HCT116 (cell line): ENCODE data around the gene TCEANC2. TPM values are rescaled to one million over a fixed set of nuclear protein-coding genes. Genes with fewer than 3 reads are reported as not detected.

Source experiments
- ATAC-seq: fragments of 200-7000 bp; cut with Tn5 transposase; 2 replicates; pipeline ENCODE4 v1.9.1; 2020; ENCODE audit warnings: mild to moderate bottlenecking, moderate library complexity
- BruUV-seq: library from RNA; stranded (reverse); fragments of 400-500 nt; replicated peaks from 2 replicates; lab custom pipeline; 2021; lab: Mats Ljungman, UMichigan
- CTCF ChIA-PET: fragments of 300-600 bp; sonication (Branson Sonifier 250); formaldehyde crosslinking; loops from one replicate; lab custom pipeline; 2021; ENCODE audit warnings: antibody characterized with exemption; lab: Charles Lee
- POLR2A ChIA-PET: fragments of 300-600, 350-600 bp; sonication (Branson Sonifier 250); formaldehyde crosslinking; loops from one replicate; lab custom pipeline; 2021; ENCODE audit warnings: antibody characterized with exemption; lab: Charles Lee
- RAD21 ChIA-PET, 2 experiments: fragments of 300-600 bp; sonication (Branson Sonifier 250); formaldehyde crosslinking; loops; one replicate each; lab custom pipeline; 2023; ENCODE audit warnings: low total read pairs in 2 of 2; ENCODE audit not compliant: uncharacterized antibody in 2 of 2, unreplicated experiment in 2 of 2, low non-redundant PET in 1 of 2; lab: Charles Lee
- DNase-seq: peaks from one replicate; pipeline ENCODE4 v3.0.0-alpha.2; 2010; ENCODE audit warnings: low read depth, low spot score
- H2AFZ ChIP-seq: fragments of 200-600 bp; shearing (Covaris generic), sonication (generic); 2 replicates; pipeline ENCODE4 v1.6.1; 2017; ENCODE audit warnings: low read depth, mixed run types, mixed read lengths, antibody characterized with exemption, low read length; ENCODE audit not compliant: poor library complexity, severe bottlenecking
- H3K27ac ChIP-seq: 2 replicates; pipeline ENCODE4 v1.5.1; 2012; ENCODE audit warnings: low read depth, low read length
- H3K27me3 ChIP-seq: fragments of 200-600 bp; sonication (generic); 2 replicates; pipeline ENCODE4 v1.6.1; 2016; ENCODE audit warnings: mixed run types, low read length, mixed read lengths; ENCODE audit not compliant: insufficient read depth
- H3K36me3 ChIP-seq, 2 experiments: fragments of 200-500 bp in 1 of 2; fragments of 200-600 bp in 1 of 2; sonication (Bioruptor generic) in 1 of 2; sonication (generic) in 1 of 2; 2 replicates each; pipeline versions ENCODE4 v1.5.1 to v1.6.1; 2014 to 2016; ENCODE audit warnings: low read length in 2 of 2, inconsistent platforms in 1 of 2, mixed read lengths in 1 of 2, mixed run types in 1 of 2; ENCODE audit not compliant: insufficient read depth in 2 of 2, control insufficient read depth in 1 of 2
- H3K4me1 ChIP-seq, 2 experiments: fragments of 200-600 bp in 1 of 2; sonication (generic) in 1 of 2; 2 replicates each; pipeline versions ENCODE4 v1.5.1 to v1.6.1; 2012 to 2017; ENCODE audit warnings: low read length in 2 of 2, inconsistent platforms in 1 of 2, mild to moderate bottlenecking in 1 of 2, mixed read lengths in 1 of 2, mixed run types in 1 of 2, moderate library complexity in 1 of 2; ENCODE audit not compliant: insufficient read depth in 2 of 2, control insufficient read depth in 1 of 2
- H3K4me2 ChIP-seq: fragments of 200-600 bp; sonication (generic); 2 replicates; pipeline ENCODE4 v1.6.1; 2017; ENCODE audit warnings: mixed run types, low read length, mixed read lengths
- H3K4me3 ChIP-seq, 2 experiments: fragments of 200-600 bp in 1 of 2; sonication (generic) in 1 of 2; replicated peaks in 1 of 2; 2 replicates each; pipeline ENCODE4 v1.5.1; 2011 to 2016; ENCODE audit warnings: low read length in 2 of 2, control low read depth in 1 of 2, low read depth in 1 of 2, mild to moderate bottlenecking in 1 of 2, mixed read lengths in 1 of 2, mixed run types in 1 of 2
- H3K79me2 ChIP-seq: fragments of 200-600 bp; sonication (generic); 2 replicates; pipeline ENCODE4 v1.6.1; 2017; ENCODE audit warnings: mild to moderate bottlenecking, mixed run types, low read length, moderate library complexity, mixed read lengths; ENCODE audit not compliant: insufficient read depth
- H3K9ac ChIP-seq: fragments of 200-600 bp; sonication (generic); 2 replicates; pipeline ENCODE4 v1.6.1; 2016; ENCODE audit warnings: low read length, mixed read lengths
- H3K9me2 ChIP-seq: fragments of 200-600 bp; sonication (generic), shearing (Covaris generic); 2 replicates; pipeline ENCODE4 v1.6.1; 2017; ENCODE audit warnings: mixed run types, mild to moderate bottlenecking, moderate library complexity; ENCODE audit not compliant: insufficient read depth
- H3K9me3 ChIP-seq, 2 experiments: fragments of 200-500 bp in 1 of 2; fragments of 200-600 bp in 1 of 2; sonication (Bioruptor generic) in 1 of 2; sonication (generic) in 1 of 2; 2 replicates each; pipeline ENCODE4 v1.6.1; 2014 to 2017; ENCODE audit warnings: low read length in 2 of 2, mixed read lengths in 2 of 2, inconsistent platforms in 1 of 2, low read depth in 1 of 2, mild to moderate bottlenecking in 1 of 2, mixed run types in 1 of 2, moderate library complexity in 1 of 2; ENCODE audit not compliant: control insufficient read depth in 1 of 2, insufficient read depth in 1 of 2
- H4K20me1 ChIP-seq: fragments of 200-600 bp; sonication (generic), shearing (Covaris generic); 2 replicates; pipeline ENCODE4 v1.6.1; 2017; ENCODE audit warnings: mixed run types, mild to moderate bottlenecking, moderate library complexity; ENCODE audit not compliant: insufficient read depth
- CBX3 ChIP-seq: IDR thresholded peaks from 2 replicates; pipeline ENCODE4 v1.6.1; 2012; ENCODE audit warnings: low read depth
- CEBPB ChIP-seq: IDR thresholded peaks from 2 replicates; pipeline ENCODE4 v1.6.1; 2012; ENCODE audit warnings: low read depth
- CTCF ChIP-seq, 3 experiments: fragments of 200-600 bp in 1 of 3; sonication (generic) in 1 of 3; IDR thresholded peaks in 2 of 3; conservative IDR thresholded peaks in 1 of 3; 2 replicates each; pipeline ENCODE4 v1.5.1; 2012 to 2017; ENCODE audit warnings: low read depth in 2 of 3, low read length in 2 of 3, antibody characterized with exemption in 1 of 3, borderline replicate concordance in 1 of 3, control low read depth in 1 of 3, mild to moderate bottlenecking in 1 of 3, mixed read lengths in 1 of 3, mixed run types in 1 of 3, moderate library complexity in 1 of 3; ENCODE audit not compliant: insufficient read depth in 1 of 3
- ELF1 ChIP-seq: IDR thresholded peaks from 2 replicates; pipeline ENCODE4 v1.6.1; 2012; ENCODE audit warnings: low read depth, borderline replicate concordance
- JUND ChIP-seq: IDR thresholded peaks from 2 replicates; pipeline ENCODE4 v1.6.1; 2012
- POLR2A ChIP-seq: IDR thresholded peaks from 2 replicates; pipeline ENCODE4 v1.7.0; 2011; ENCODE audit warnings: borderline replicate concordance; ENCODE audit not compliant: insufficient read depth, insufficient read length; ENCODE audit errors: extremely low read depth
- POLR2AphosphoS5 ChIP-seq: IDR thresholded peaks from 2 replicates; pipeline ENCODE4 v1.6.1; 2011; ENCODE audit warnings: mild to moderate bottlenecking, low read depth, low read length, moderate library complexity
- REST ChIP-seq: IDR thresholded peaks from 2 replicates; pipeline ENCODE4 v1.6.1; 2012; ENCODE audit warnings: low read depth
- SIN3A ChIP-seq: IDR thresholded peaks from 2 replicates; pipeline ENCODE4 v1.6.1; 2012; ENCODE audit warnings: low read depth
- SRF ChIP-seq: IDR thresholded peaks from 2 replicates; pipeline ENCODE4 v1.6.1; 2012; ENCODE audit warnings: low read depth
- TCF7L2 ChIP-seq: IDR thresholded peaks from 2 replicates; pipeline ENCODE4 v1.7.0; 2011; ENCODE audit warnings: borderline replicate concordance, inconsistent platforms; ENCODE audit not compliant: insufficient read depth, insufficient read length; ENCODE audit errors: extremely low read depth
- YY1 ChIP-seq: IDR thresholded peaks from 2 replicates; pipeline ENCODE4 v1.6.1; 2011; ENCODE audit warnings: low read length, low read depth, moderate library complexity, mild to moderate bottlenecking; ENCODE audit not compliant: insufficient replicate concordance; ENCODE audit errors: extremely low read depth
- ZBTB33 ChIP-seq: IDR thresholded peaks from 2 replicates; pipeline ENCODE4 v1.6.1; 2011; ENCODE audit warnings: mild to moderate bottlenecking, low read length, moderate library complexity; ENCODE audit not compliant: insufficient replicate concordance; ENCODE audit errors: extremely low read depth
- ZFX ChIP-seq: fragments of 450-650 bp; IDR thresholded peaks from 2 replicates; pipeline ENCODE4 v1.6.1; 2017
- ZNF274 ChIP-seq: fragments of 200-500 bp; sonication (Bioruptor generic); IDR thresholded peaks from 2 replicates; pipeline ENCODE4 v1.6.1; 2014; ENCODE audit warnings: mild to moderate bottlenecking, low read depth, low read length, inconsistent platforms
- intact Hi-C: fragments of 100-400 bp; cut with micrococcal nuclease; formaldehyde crosslinking; loops from 2 replicates; pipeline ENCODE4 v1.10.0; 2022
- total RNA-seq: library from RNA; stranded (reverse); gene quantifications from one replicate; pipeline ENCODE4 v1.2.1, GENCODE V29; 2021; ENCODE audit not compliant: unreplicated experiment
- TF ChIP-seq, protein P1 (sequence below): IDR thresholded peaks from 2 replicates; pipeline ENCODE4 v1.6.1; 2012
- TF ChIP-seq, protein P2 (sequence below): IDR thresholded peaks from 2 replicates; pipeline ENCODE4 v1.6.1; 2012

Gene TCEANC2
- total RNA-seq, 1 experiment from 2014 or later, result 5.4 TPM

DNA sequence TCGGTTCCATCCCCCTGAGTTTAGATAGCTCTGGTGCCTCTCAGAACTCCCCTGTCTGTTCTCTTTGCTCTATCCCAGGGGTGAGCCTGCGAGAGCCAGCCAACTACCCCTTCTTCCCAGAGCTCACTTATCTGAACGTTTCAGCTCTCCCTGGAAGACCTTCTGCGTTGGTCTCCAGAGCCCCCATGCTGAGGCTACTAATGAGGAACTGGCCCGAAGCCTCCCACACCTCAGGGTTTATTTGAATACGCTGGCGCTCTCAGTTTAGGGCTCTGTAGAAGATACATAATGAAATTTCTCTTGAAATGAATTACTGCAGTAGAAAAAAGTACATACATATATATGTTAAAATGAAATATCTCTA lies 43.5 kb downstream of the TCEANC2 start:
- no peak for TF ChIP-seq POLR2A
- no peak for TF ChIP-seq ELF1
- TF ChIP-seq, protein P1, sequence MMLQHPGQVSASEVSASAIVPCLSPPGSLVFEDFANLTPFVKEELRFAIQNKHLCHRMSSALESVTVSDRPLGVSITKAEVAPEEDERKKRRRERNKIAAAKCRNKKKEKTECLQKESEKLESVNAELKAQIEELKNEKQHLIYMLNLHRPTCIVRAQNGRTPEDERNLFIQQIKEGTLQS, result no peak
- no peak for TF ChIP-seq ZBTB33
- TF ChIP-seq ZNF274, result no peak
- TF ChIP-seq CTCF (IDR thresholded peaks at IDR 0.05 in 2 of 3, conservative IDR thresholded peaks at IDR 0.05 in 1 of 3; ENCODE audit: borderline replicate concordance in 1 of 3, insufficient read depth in 1 of 3, low read depth in 2 of 3, low read length in 2 of 3), result no peak
- no peak for TF ChIP-seq CBX3
- TF ChIP-seq JUND, result no peak
- TF ChIP-seq SIN3A, result no peak
- no peak for TF ChIP-seq POLR2AphosphoS5
- TF ChIP-seq, protein P2, sequence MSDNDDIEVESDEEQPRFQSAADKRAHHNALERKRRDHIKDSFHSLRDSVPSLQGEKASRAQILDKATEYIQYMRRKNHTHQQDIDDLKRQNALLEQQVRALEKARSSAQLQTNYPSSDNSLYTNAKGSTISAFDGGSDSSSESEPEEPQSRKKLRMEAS, result no peak
- TF ChIP-seq CEBPB, result no peak
- TF ChIP-seq REST, result no peak
- no peak for TF ChIP-seq ZFX
- no peak for TF ChIP-seq YY1
- no peak for TF ChIP-seq SRF
- no peak for TF ChIP-seq TCF7L2
- Histone ChIP-seq H3K4me1 (no peaks in the 10 kb centered on the region), H3K4me3 (no peak overlapping the region), H3K27ac (no peak overlapping the region), H3K36me3 (no peaks in the 10 kb centered on the region; a peak in 1 of 4 replicates), H3K9me2 (no peaks in the 10 kb centered on the region; the same call in 1 of the 2 replicates), H3K27me3 (no peaks in the 10 kb centered on the region), H3K79me2 (no peaks in the 10 kb centered on the region), H4K20me1 (no peaks in the 10 kb centered on the region), H3K9me3 (no peaks in the 10 kb centered on the region), H3K9ac (no peak overlapping the region), H3K4me2 (no peak overlapping the region), H2AFZ (no peak overlapping the region)
- no TSS peak for BruUV-seq
- DNase-seq, result no peak
- ATAC-seq, result no peak
- intact Hi-C loops, result no loop called here
- ChIA-PET RAD21 (no interaction called here), CTCF (interaction anchor here (2.9 kb wide), 1 partner anchor 15 kb away, joined by 14 read pairs; no protein-coding TSS in a partner anchor), POLR2A (no interaction called here)
